Activated naive CD4-positive, alpha-beta T cell treated with anti-CD3 and anti-CD28 coated beads, Interleukin-2, amount 50 U/mL, for 16 hours (primary cell): ENCODE results near the gene CACNA1G.

Experiments used
- DNase-seq: peaks from one replicate; pipeline ENCODE4 v3.0.0-alpha.2; 2020

CACNA1G gene

GRCh38 chr17:50590946-50591737 lies 30.6 kb downstream of the CACNA1G start:
- DNase-seq = no peak

GRCh38 chr17:50593321-50593720 lies 32.8 kb downstream of the CACNA1G start:
- DNase-seq = no peak

GRCh38 chr17:50594128-50594823 lies 33.8 kb downstream of the CACNA1G start:
- no peak for DNase-seq

GRCh38 chr17:50594892-50595291 lies 34.4 kb downstream of the CACNA1G start:
- no peak for DNase-seq

- no peak for DNase-seq
These were observed 35.9 kb downstream of the CACNA1G start for GRCh38 chr17:50596191-50597037.

GRCh38 chr17:50598487-50598886 lies 38.0 kb downstream of the CACNA1G start:
- no peak for DNase-seq

GRCh38 chr17:50599606-50600005 lies 39.1 kb downstream of the CACNA1G start:
- no peak for DNase-seq

GRCh38 chr17:50601823-50602375 lies 41.4 kb downstream of the CACNA1G start:
- DNase-seq = no peak

- no peak for DNase-seq
These were observed 42.3 kb downstream of the CACNA1G start for GRCh38 chr17:50602836-50603235.

- no peak for DNase-seq
These were observed 42.8 kb downstream of the CACNA1G start for GRCh38 chr17:50603340-50603739.

GRCh38 chr17:50604513-50604912 lies 44.0 kb downstream of the CACNA1G start:
- no peak for DNase-seq

GRCh38 chr17:50605429-50605828 lies 44.9 kb downstream of the CACNA1G start:
- DNase-seq = no peak

- DNase-seq = no peak
These were observed 47.1 kb downstream of the CACNA1G start for GRCh38 chr17:50607522-50608175.

- no peak for DNase-seq
These were observed 48.3 kb downstream of the CACNA1G start for GRCh38 chr17:50608700-50609379.

GRCh38 chr17:50609380-50610074 lies 49.0 kb downstream of the CACNA1G start:
- DNase-seq = no peak

- no peak for DNase-seq
These were observed 51.1 kb downstream of the CACNA1G start for GRCh38 chr17:50611634-50612033.

- no peak for DNase-seq
These were observed 51.8 kb downstream of the CACNA1G start for GRCh38 chr17:50612281-50612680.

GRCh38 chr17:50613007-50613992 lies 52.8 kb downstream of the CACNA1G start:
- no peak for DNase-seq

- no peak for DNase-seq
These were observed 54.0 kb downstream of the CACNA1G start for GRCh38 chr17:50614471-50615051.

GRCh38 chr17:50615828-50616227 lies 55.3 kb downstream of the CACNA1G start:
- no peak for DNase-seq
